ENCODE results near the gene CD8A.

CD8A gene

GRCh38 chr2:86808315-86809161, 17.8 kb upstream of the CD8A start:
- DNase-seq: peak; percentile 16

GRCh38 chr2:86807468-86808275, 17.0 kb upstream of the CD8A start:
- no peak for DNase-seq

- no peak for DNase-seq
Observed at GRCh38 chr2:86807133-86807467, 16.4 kb upstream of the CD8A start.

GRCh38 chr2:86806059-86806857, 15.5 kb upstream of the CD8A start:
- no peak for DNase-seq

- DNase-seq: no peak
Observed at GRCh38 chr2:86800856-86801567, 10.3 kb upstream of the CD8A start.

GRCh38 chr2:86794861-86795260, 4.1 kb upstream of the CD8A start:
- no peak for DNase-seq

- no peak for DNase-seq
Observed at GRCh38 chr2:86793752-86794151, 3.0 kb upstream of the CD8A start.

GRCh38 chr2:86791573-86791972, 860 bp upstream of the CD8A start:
- DNase-seq: no peak

GRCh38 chr2:86790134-86790675, 508 bp downstream of the CD8A start:
- no peak for DNase-seq

- DNase-seq: no peak
Observed at GRCh38 chr2:86789687-86790133, 1.0 kb downstream of the CD8A start.

- DNase-seq: no peak
Observed at GRCh38 chr2:86788881-86789686, 1.6 kb downstream of the CD8A start.

GRCh38 chr2:86788165-86788564, 2.5 kb downstream of the CD8A start:
- DNase-seq: peak; percentile 30

GRCh38 chr2:86787736-86788135, 3.0 kb downstream of the CD8A start:
- DNase-seq: peak; percentile 33

- no peak for DNase-seq
Observed at GRCh38 chr2:86786001-86786536, 4.6 kb downstream of the CD8A start.

- no peak for DNase-seq
Observed at GRCh38 chr2:86785456-86785855, 5.3 kb downstream of the CD8A start.

GRCh38 chr2:86783615-86784339, 6.9 kb downstream of the CD8A start:
- DNase-seq: no peak

GRCh38 chr2:86782748-86783147, 8.0 kb downstream of the CD8A start:
- DNase-seq: no peak

- DNase-seq: no peak
Observed at GRCh38 chr2:86781363-86781762, 9.3 kb downstream of the CD8A start.

- DNase-seq: no peak
Observed at GRCh38 chr2:86779971-86780370, 10.7 kb downstream of the CD8A start.

GRCh38 chr2:86778957-86779356, 11.8 kb downstream of the CD8A start:
- no peak for DNase-seq
